ENCODE measurements around the gene DNAH7. TPM values are rescaled to one million over a fixed set of nuclear protein-coding genes. Genes with fewer than 3 reads are reported as not detected.

Gene DNAH7
- total RNA-seq, 1 donor from 2014 or later: 0.17 TPM

DNA sequence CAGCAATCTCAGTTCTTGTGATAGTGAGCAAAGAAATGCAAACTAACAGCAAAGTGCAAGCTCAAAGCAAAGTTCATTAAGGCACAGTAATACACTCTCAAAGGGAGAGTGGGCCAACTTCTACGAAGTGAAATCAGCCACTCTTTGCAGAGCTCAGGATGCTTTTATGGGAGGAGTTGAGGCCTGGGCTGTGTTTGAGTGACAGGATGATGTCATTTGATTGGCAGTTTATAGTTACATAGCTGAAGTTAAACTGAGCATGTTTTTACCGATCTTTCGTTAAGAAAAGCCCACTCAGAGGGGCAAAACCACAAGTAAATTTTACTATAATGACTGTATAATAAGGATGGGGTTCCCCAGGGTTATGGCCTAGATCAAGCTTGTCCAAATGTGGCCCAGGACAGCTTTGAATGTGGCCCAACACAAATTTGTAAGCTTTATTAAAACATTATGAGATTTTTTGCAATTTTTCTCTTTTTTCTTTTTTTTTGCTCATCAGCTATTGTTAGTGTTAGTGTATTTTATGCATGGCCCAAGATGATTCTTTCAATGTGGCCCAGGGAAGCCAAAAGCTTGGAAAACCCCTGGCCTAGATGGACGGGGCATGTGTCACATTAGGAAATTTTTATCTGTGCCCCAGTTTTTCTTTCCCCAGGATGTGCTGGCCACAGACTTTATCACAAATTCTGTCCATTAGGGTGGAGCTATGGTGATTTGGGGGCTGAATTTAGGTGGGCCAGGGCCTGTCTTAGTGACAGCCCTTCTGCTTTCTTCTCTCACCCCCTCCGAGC is 8.3 kb upstream of the DNAH7 start:
- DNase-seq: no peak

DNA sequence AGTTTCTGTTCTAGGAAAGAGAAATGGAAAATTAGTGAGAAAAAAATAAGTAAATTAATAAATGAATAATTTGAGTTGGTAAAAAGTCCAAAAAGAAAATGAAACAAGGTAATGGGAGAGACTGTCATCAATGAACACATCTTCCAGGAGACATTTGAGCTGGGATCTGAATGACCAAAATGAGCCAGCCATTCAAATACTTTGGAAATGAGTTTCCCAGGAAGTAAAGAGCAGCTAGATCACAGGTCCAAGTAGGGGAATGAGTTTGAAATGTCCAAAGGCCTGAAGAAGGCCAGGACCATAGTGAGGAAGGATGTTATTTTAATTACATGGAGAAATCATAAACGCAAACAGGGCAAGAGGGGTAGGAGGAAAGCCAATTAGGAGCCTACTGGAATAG is 6.6 kb upstream of the DNAH7 start:
- no peak for DNase-seq

GRCh38 chr2:196074631-196075030 is 6.0 kb upstream of the DNAH7 start:
- no peak for DNase-seq

GRCh38 chr2:196073521-196073920 is 4.9 kb upstream of the DNAH7 start:
- no peak for DNase-seq

DNA sequence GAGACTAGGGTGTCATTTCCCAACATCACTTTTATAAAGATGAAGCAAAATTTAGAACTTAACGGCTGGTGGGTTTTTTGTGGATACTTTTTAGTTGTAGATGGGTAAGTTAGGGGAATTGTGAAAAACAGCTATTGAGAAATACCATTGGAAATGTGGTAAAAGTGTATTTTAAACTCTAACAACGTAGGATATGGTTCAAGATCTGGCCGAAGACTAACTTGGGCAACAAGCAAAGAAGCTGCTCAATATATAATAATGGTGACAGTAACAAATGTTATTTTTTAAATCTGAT is 1.6 kb downstream of the DNAH7 start:
- DNase-seq: no peak

DNA sequence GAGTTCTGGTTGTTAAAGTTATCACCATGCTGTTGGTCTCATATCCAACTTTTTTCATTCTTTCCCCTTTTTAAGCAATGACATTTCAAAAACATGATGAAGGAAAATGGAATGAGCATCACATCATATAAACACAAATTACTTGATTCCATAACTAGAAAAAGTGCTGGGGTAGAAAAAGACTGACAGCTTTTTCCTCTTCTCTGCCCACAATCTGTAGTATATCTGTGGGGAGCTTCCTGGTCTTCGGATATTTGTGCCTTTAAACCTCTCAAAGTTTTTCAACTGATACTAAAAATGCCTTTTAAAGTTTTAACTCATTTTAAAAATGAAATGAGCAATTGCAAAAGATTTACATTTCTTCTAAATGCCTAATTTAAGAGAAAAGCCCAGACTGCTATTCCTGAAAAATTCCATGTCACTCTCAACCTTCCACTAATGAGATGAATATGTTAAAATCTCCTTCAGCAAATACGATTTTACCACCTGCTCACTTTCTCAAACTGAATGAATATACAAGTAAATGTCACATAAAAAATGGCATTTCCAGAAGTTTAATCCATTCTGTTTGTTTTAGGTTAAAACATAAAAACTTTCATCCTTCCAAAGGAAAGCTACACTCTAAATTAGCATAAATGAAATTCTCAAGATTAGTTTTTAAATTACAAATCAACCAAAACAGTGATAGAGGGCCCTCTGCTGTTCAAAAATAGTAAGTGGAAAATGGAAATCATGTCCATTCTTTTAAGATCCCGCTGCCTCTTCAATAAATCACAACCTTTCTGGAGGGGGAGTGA is 2.1 kb downstream of the DNAH7 start:
- peak; percentile 52 for DNase-seq

DNA sequence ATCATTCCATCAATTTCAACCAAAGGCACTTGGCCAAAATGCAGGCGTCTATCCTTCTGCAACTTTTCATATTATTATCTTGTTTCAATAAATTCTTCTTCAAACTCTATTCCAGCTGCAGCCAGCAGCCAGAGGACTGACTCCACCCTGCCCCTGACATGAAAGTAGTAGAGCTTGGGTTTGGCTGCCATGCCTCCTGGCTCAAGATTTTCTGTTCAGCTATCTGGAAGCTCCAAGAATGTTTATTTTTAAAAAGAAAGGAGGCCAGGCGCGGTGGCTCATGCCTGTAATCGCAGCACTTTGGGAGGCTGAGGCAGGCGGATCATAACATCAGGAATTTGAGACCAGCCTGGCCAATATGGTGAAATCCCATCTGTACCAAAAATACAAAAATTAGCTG is 4.9 kb downstream of the DNAH7 start:
- no peak for DNase-seq

GRCh38 chr2:196059491-196059960 is 9.1 kb downstream of the DNAH7 start:
- no peak for DNase-seq

DNA sequence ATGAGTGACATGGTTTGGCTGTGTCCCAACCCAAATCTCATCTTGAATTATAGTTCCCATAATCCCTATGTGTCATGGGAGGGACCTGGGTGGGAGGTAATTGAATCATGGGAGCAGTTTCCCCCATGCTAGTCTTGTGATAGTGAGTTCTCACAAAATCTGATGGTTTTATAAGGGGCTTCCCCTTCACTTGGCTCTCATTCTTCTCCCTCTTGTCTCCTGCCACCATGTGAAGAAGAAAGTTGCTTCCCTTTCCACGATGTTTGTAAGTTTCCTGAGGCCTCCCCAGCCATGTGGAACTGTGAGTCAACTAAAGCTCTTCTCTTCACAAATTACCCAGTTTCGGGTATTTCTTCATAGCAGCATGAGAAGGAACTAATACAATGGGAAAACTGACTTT is 14.0 kb downstream of the DNAH7 start:
- no peak for DNase-seq

DNA sequence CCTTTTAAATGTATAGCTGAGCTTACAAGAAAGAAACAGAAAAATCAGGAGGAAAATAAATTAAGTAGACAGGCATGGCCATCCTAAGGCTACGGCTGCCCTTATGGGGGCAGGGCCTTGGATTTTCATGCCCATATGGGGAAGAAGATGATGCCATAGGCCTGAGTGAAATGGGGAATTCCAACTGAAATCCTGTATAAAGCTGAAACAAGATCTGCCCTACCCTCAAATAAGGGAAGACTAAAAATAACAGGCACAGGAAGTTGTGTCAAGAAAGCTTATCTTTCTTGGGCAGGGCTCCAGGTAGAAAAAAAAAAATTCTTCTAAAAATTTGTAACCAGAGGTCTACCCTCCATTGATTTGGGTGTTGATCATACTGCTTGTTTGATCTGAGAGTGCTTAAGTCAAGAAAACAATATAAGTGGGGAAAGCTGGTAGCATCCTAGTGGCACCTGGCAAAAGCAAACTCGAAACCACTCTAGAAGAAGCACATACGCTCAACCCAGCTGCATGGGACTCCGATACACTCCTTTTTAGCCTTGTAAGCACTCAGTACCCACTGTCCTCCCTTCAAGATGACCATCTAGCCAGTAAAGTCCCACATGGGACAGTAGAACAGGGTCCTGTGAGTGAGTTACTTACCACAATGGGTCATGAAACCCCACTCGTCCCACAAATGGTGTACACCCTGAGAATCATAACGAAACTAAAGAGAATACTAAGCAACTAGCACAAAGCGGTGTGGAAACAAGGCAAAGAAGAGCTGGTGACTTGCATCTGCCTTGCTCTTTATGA is 22.3 kb downstream of the DNAH7 start:
- no peak for DNase-seq

DNA sequence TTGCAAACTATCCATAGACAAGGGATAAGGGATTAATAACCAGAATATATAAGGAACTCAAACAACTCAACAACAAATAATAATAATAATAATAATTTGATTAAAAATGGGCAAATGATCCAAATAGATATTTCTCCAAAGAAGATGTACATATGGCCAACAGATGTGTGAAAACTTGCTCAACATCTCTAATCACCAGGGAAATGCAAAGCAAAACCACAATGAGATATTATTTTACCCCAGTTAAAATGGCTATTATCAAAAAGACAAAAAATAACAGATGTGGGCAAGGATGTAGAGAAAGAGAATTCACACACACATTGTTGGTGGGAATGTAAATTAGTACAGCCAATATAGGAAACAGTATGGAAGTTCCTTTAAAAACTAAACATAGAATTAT is 26.9 kb downstream of the DNAH7 start:
- DNase-seq: no peak

GRCh38 chr2:196040218-196040617 is 28.4 kb downstream of the DNAH7 start:
- no peak for DNase-seq

GRCh38 chr2:196036442-196036841 is 32.2 kb downstream of the DNAH7 start:
- no peak for DNase-seq

DNA sequence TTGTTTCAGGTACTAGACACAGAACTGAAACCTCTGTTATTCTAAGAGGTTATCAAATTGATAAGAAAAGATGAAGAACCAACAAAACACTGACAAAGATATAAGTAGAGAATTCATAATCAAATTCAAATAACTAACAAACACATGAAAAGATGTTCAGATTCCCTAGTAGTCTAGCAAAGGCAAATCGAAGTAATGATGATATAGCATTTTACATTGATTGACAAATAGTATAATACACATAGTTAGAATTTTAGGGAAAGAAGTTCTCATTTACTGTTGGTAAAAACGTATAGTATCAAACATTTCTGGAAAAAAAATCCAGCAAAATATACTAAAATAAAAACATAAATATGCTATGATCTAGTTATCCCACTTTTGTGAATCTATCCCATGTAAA is 50.6 kb downstream of the DNAH7 start:
- DNase-seq: no peak

DNA sequence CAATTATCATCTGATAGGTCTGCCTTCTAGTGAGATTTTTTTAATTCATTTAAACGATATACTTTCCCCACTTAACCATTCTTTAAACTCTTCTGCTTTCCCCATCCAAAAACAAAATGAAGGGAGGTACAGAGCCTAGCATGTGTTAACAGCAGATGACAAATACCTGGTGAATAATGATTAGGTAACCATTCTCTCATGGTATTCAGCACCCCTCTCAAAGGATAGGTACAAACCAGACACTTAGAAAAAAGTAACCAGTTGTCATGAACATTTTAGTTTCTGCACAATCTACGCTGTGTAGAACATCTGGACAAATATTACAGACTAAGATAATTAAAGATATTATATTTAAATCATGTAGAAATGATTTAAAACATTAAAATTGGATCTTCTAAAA is 56.3 kb downstream of the DNAH7 start:
- no peak for DNase-seq

GRCh38 chr2:196000551-196000950 is 68.1 kb downstream of the DNAH7 start:
- DNase-seq: no peak

DNA sequence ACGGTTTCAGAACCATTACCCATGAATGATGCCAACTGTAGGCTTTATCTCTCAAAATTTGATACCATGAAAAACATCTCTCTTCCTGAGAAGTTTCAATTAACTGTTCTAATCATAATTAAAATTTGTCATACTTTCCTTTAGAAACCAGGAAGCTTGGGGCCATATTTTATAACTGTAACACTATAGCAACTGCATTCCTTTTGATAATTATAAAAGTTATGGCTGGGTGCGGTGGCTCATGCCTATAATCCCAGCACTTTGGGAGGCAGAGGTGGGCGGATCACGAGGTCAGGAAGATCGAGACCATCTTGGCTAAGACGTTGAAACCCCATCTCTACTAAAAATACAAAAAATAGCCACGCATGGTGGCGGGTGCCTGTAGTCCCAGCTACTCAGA is 70.6 kb downstream of the DNAH7 start:
- DNase-seq: no peak

GRCh38 chr2:195995499-195995898 is 73.1 kb downstream of the DNAH7 start:
- DNase-seq: no peak

GRCh38 chr2:195993623-195994022 is 75.0 kb downstream of the DNAH7 start:
- no peak for DNase-seq

- no peak for DNase-seq
Measured at GRCh38 chr2:195985741-195986140, 82.9 kb downstream of the DNAH7 start.

DNA sequence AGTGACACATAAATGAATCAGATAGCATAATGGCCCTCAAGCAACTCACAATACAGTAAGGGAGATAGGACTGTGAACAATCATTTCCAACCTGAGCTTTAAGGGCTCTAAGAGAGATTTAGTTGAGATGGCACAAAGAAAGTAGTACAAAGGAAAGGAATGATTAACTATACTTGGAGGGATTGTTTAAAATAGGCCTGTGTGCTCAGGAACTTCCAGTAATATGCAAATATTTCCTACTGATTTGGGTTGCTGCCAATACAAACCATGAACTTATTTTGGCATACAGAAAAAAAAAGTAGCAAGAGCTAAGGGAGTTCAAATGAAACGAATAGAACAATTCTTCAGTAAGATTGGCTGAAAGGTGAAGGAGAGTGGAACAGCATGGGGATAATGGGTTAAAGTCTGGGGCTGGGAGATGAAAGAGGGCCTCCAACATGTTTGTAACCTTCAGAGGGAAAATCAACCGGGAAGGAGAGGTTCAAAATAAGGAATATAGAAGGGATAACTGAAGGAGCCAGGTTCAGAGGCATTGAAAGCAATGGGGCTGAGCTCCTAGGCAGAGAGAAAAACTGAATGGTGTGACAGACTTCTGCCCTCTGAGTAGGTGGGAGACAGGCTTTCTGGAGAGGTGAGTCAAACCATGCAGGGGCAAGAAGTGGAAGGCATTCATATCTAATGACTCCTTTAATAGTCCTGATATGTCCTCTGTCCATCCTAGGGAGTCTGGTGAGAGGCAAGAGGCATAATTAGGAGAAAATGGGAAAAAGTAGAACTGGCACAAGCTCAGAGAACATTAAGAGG is 83.5 kb downstream of the DNAH7 start:
- no peak for DNase-seq

- DNase-seq: peak; percentile 7
Measured at GRCh38 chr2:195967336-195967735, 101.3 kb downstream of the DNAH7 start.

- DNase-seq: no peak
Measured at GRCh38 chr2:195961873-195962272, 106.8 kb downstream of the DNAH7 start.
